Measurements from ENCODE around the gene PRM2. TPM values are rescaled to one million over a fixed set of nuclear protein-coding genes. Genes with fewer than 3 reads are reported as not detected.

PRM2 gene
- polyA plus RNA-seq, 1 experiment = not detected

DNA sequence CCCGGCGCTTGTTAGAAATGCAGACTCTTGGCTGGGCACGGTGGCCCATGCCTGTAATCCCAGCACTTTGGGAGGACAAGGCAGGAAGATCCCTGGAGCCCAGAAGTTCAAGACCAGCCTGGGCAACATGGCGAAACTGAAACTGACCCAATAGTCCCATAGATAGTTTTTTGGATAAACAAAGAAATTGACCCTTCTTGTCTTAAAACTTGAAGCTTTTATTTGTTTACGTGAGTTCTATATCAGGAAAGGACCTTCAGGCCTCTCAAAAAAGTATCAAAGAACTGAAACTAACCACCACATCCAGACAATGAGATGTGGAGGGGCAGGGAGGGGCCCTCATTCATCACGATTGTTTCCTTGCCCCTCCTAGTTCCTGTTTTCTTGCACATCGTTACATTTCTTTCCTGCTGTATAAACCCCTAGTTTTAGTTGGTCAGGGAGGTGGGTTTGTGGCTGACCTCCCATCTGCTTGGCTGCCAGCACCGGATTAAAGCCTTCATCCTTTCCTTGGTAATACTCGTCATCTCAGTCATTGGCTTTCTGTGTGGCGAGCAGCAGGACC lies 34.8 kb upstream of the PRM2 start:
- no peak for DNase-seq (ENCODE audit: low read depth, low spot score)
- no peaks in the 10 kb centered on the region for H3K27me3 ChIP-seq (ENCODE audit: control insufficient read depth, insufficient read depth, low read length)
- H3K9me3 ChIP-seq (ENCODE audit: control insufficient read depth, insufficient read depth, low read length) = no peaks in the 10 kb centered on the region; the same call in 1 of the 2 replicates
- no peak overlapping the region for H3K27ac ChIP-seq (ENCODE audit: low read depth, low read length)
- TF ChIP-seq, protein P1, sequence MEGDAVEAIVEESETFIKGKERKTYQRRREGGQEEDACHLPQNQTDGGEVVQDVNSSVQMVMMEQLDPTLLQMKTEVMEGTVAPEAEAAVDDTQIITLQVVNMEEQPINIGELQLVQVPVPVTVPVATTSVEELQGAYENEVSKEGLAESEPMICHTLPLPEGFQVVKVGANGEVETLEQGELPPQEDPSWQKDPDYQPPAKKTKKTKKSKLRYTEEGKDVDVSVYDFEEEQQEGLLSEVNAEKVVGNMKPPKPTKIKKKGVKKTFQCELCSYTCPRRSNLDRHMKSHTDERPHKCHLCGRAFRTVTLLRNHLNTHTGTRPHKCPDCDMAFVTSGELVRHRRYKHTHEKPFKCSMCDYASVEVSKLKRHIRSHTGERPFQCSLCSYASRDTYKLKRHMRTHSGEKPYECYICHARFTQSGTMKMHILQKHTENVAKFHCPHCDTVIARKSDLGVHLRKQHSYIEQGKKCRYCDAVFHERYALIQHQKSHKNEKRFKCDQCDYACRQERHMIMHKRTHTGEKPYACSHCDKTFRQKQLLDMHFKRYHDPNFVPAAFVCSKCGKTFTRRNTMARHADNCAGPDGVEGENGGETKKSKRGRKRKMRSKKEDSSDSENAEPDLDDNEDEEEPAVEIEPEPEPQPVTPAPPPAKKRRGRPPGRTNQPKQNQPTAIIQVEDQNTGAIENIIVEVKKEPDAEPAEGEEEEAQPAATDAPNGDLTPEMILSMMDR (IDR thresholded peaks at IDR 0.05; ENCODE audit: low read depth, low read length) = no peak
- ChIA-PET POLR2A (interaction anchor here (1.0 kb wide), 1 partner anchor 55 kb away, joined by 4 read pairs; the partner anchor contains the start of gene SOCS1), CTCF (no interaction called here)
- H3K4me3 ChIP-seq (ENCODE audit: low read depth, low read length) = no peak overlapping the region

DNA sequence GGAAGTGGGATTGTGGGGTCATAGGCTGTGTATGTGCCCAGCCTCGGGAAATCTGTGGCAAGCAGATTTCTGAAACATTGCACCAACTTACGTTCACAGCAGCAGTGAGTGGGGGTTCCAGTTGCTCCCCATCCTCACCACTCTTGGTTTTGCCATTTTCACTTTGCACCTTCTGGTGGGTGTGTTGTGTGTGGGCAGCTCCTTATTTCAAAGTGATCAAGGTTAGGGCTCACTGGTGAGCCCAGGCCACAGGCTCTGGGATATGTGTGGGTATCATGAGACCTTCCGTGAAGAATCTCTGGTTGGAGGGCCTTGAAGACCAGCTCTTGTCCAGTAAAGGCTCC lies 34.3 kb upstream of the PRM2 start:
- CTCF ChIA-PET = no interaction called here
- no peak overlapping the region for H3K27ac ChIP-seq (ENCODE audit: low read depth, low read length)
- TF ChIP-seq, protein P1 (IDR thresholded peaks at IDR 0.05; ENCODE audit: low read depth, low read length) = no peak

GRCh38 chr16:11309895-11310633 lies 33.8 kb upstream of the PRM2 start:
- TF ChIP-seq, protein P1 (IDR thresholded peaks at IDR 0.05; ENCODE audit: low read depth, low read length) = no peak
- no peak overlapping the region for H3K4me3 ChIP-seq (ENCODE audit: low read depth, low read length)
- no peaks in the 10 kb centered on the region; the same call in 1 of the 2 replicates for H3K9me3 ChIP-seq (ENCODE audit: control insufficient read depth, insufficient read depth, low read length)
- ChIA-PET POLR2A (no interaction called here), CTCF (no interaction called here)
- no peak for DNase-seq (ENCODE audit: low read depth, low spot score)
- H3K27ac ChIP-seq (ENCODE audit: low read depth, low read length) = no peak overlapping the region
- H3K27me3 ChIP-seq (ENCODE audit: control insufficient read depth, insufficient read depth, low read length) = no peaks in the 10 kb centered on the region

More for the DNA sequence above, 34.3 kb upstream of the PRM2 start:
- no peaks in the 10 kb centered on the region; the same call in 1 of the 2 replicates for H3K9me3 ChIP-seq (ENCODE audit: control insufficient read depth, insufficient read depth, low read length)
- H3K4me3 ChIP-seq (ENCODE audit: low read depth, low read length) = no peak overlapping the region
- H3K27me3 ChIP-seq (ENCODE audit: control insufficient read depth, insufficient read depth, low read length) = no peaks in the 10 kb centered on the region
- POLR2A ChIA-PET = no interaction called here
- no peak for DNase-seq (ENCODE audit: low read depth, low spot score)

DNA sequence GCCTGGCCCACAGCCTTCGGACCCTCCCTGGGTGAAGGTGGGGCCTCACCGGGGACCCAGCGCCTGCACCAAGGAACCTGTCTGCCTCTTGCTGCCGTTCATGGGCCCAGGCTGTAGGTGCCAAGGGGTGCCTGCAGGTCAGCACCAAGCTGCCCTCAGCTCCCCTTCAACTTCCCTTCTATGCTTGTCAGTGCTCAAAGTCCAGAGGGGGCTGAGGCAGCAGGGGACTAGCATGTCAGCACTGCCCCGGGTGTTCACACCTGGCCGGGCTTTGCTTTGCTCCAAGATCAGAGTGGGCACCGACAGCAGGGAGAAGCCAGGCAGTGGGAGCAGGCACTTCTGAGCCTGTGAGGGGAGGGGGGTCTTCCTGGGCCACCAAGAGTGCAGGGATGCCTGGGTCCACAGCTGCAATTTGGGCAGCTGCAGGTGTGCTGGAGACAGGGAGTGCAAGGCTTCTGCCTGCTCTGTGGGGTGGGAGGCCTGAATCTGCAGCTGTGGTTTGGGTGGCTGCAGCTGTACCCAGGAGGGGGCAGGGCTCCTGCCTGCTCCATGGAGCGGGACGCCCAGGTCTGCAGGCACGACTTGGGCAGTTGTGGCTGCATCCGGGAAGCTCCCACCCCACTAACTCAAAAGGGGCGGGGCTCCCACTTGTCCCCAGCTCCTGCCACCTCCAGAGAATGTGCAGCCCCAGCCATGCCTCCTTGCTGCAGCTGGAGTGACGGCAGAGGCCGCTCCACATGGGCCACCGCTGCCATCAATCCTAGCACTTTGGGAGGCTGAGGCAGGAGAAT lies 32.4 kb upstream of the PRM2 start:
- H3K9me3 ChIP-seq (ENCODE audit: control insufficient read depth, insufficient read depth, low read length) = no peaks in the 10 kb centered on the region; the same call in 1 of the 2 replicates
- TF ChIP-seq, protein P1 (IDR thresholded peaks at IDR 0.05; ENCODE audit: low read depth, low read length) = no peak
- ChIA-PET POLR2A (no interaction called here), CTCF (no interaction called here)
- no peak for DNase-seq (ENCODE audit: low read depth, low spot score)
- H3K27ac ChIP-seq (ENCODE audit: low read depth, low read length) = no peak overlapping the region
- no peaks in the 10 kb centered on the region for H3K27me3 ChIP-seq (ENCODE audit: control insufficient read depth, insufficient read depth, low read length)
- H3K4me3 ChIP-seq (ENCODE audit: low read depth, low read length) = no peak overlapping the region

Data from AG04450 (cell line).